HUES6 (cell line): ENCODE measurements around the gene EXOG.

ENCODE experiments used
- H3K27ac ChIP-seq: 2 replicates; pipeline ENCODE4 v1.7.0; 2013; ENCODE audit warnings: low read depth, mild to moderate bottlenecking, low read length, inconsistent platforms
- H3K27me3 ChIP-seq: 2 replicates; pipeline ENCODE4 v1.6.1; 2013; ENCODE audit warnings: low read length; ENCODE audit not compliant: control insufficient read depth, insufficient read depth
- H3K36me3 ChIP-seq: 2 replicates; pipeline ENCODE4 v1.6.1; 2013; ENCODE audit warnings: low read length; ENCODE audit not compliant: control insufficient read depth, insufficient read depth
- H3K4me1 ChIP-seq: 2 replicates; pipeline ENCODE4 v1.6.1; 2013; ENCODE audit warnings: low read length; ENCODE audit not compliant: control insufficient read depth, insufficient read depth
- H3K4me3 ChIP-seq: 2 replicates; pipeline ENCODE4 v1.5.1; 2013; ENCODE audit warnings: low read depth, low read length
- H3K9ac ChIP-seq: one replicate; pipeline ENCODE4 v1.6.1; 2013; ENCODE audit warnings: mild to moderate bottlenecking, low read length
- H3K9me3 ChIP-seq: 2 replicates; pipeline ENCODE4 v1.6.1; 2013; ENCODE audit warnings: low read depth, low read length; ENCODE audit not compliant: control insufficient read depth, insufficient read depth

The EXOG gene

GRCh38 chr3:38549486-38549885 lies 53.3 kb downstream of the EXOG start:
- Histone ChIP-seq H3K9me3 (0 out of 2 replicates have a peak, but pooled peaks cover 5% of the 10 kb centered on the region), H3K4me1 (peaks cover 12% of the 10 kb centered on the region), H3K9ac (no peak overlapping the region), H3K36me3 (peaks cover 5% of the 10 kb centered on the region; the same call in 1 of the 2 replicates), H3K27me3 (no peaks in the 10 kb centered on the region), H3K4me3 (no peak overlapping the region), H3K27ac (no peak overlapping the region)

- Histone ChIP-seq H3K27ac (no peak overlapping the region), H3K9ac (no peak overlapping the region), H3K4me3 (no peak overlapping the region), H3K9me3 (0 out of 2 replicates have a peak, but pooled peaks cover 5% of the 10 kb centered on the region), H3K36me3 (peaks cover 5% of the 10 kb centered on the region; the same call in 1 of the 2 replicates), H3K4me1 (peaks cover 12% of the 10 kb centered on the region), H3K27me3 (no peaks in the 10 kb centered on the region)
Observed at GRCh38 chr3:38549957-38550840, 54.1 kb downstream of the EXOG start.

- Histone ChIP-seq H3K27ac (no peak overlapping the region), H3K9me3 (0 out of 2 replicates have a peak, but pooled peaks cover 5% of the 10 kb centered on the region), H3K27me3 (no peaks in the 10 kb centered on the region), H3K9ac (no peak overlapping the region), H3K36me3 (peaks cover 5% of the 10 kb centered on the region; the same call in 1 of the 2 replicates), H3K4me1 (peaks cover 12% of the 10 kb centered on the region), H3K4me3 (no peak overlapping the region)
Observed at GRCh38 chr3:38551026-38551832, 55.1 kb downstream of the EXOG start.

DNA sequence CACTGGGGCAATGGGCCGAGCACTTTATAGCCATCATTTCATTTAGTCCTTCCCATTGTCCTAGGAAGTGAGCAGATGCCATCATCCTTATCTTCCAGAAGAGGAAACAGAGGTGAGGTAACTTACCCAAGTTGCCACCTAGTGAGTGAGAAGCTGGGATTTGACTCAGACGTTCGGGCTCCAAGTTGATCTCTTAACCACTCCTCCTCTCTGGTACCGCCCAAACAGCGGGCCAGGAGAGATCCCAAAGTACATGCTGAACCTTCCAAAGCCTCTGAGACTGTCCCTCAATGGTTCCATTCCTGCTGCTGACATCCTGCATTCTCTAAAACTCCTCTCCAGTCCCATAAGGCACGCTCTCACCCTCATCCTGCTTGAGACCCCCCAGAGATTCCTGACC lies 56.2 kb downstream of the EXOG start:
- Histone ChIP-seq H3K9ac (no peak overlapping the region), H3K4me3 (no peak overlapping the region), H3K27ac (no peak overlapping the region), H3K36me3 (peaks cover 5% of the 10 kb centered on the region; the same call in 1 of the 2 replicates), H3K27me3 (no peaks in the 10 kb centered on the region), H3K4me1 (peaks cover 12% of the 10 kb centered on the region), H3K9me3 (0 out of 2 replicates have a peak, but pooled peaks cover 5% of the 10 kb centered on the region)

GRCh38 chr3:38553071-38553470 lies 56.9 kb downstream of the EXOG start:
- Histone ChIP-seq H3K4me1 (peaks cover 9% of the 10 kb centered on the region), H3K36me3 (peaks cover 5% of the 10 kb centered on the region; the same call in 1 of the 2 replicates), H3K27me3 (no peaks in the 10 kb centered on the region), H3K9me3 (0 out of 2 replicates have a peak, but pooled peaks cover 5% of the 10 kb centered on the region), H3K27ac (no peak overlapping the region), H3K9ac (no peak overlapping the region), H3K4me3 (no peak overlapping the region)

- Histone ChIP-seq H3K27me3 (no peaks in the 10 kb centered on the region), H3K9ac (no peak overlapping the region), H3K4me3 (no peak overlapping the region), H3K9me3 (0 out of 2 replicates have a peak, but pooled peaks cover 5% of the 10 kb centered on the region), H3K4me1 (no peaks in the 10 kb centered on the region), H3K36me3 (peaks cover 5% of the 10 kb centered on the region; the same call in 1 of the 2 replicates), H3K27ac (no peak overlapping the region)
Observed at GRCh38 chr3:38554127-38554827, 58.1 kb downstream of the EXOG start.

GRCh38 chr3:38555149-38555840 lies 59.2 kb downstream of the EXOG start:
- 0 out of 2 replicates have a peak, but pooled peaks cover 5% of the 10 kb centered on the region for H3K9me3 ChIP-seq
- no peak overlapping the region for H3K27ac ChIP-seq
- no peak overlapping the region for H3K4me3 ChIP-seq
- no peaks in the 10 kb centered on the region for H3K27me3 ChIP-seq
- H3K4me1 ChIP-seq, result no peaks in the 10 kb centered on the region
- H3K36me3 ChIP-seq, result peaks cover 5% of the 10 kb centered on the region; the same call in 1 of the 2 replicates
- H3K9ac ChIP-seq, result no peak overlapping the region

GRCh38 chr3:38555926-38556325 lies 59.8 kb downstream of the EXOG start:
- Histone ChIP-seq H3K27me3 (no peaks in the 10 kb centered on the region), H3K9me3 (0 out of 2 replicates have a peak, but pooled peaks cover 5% of the 10 kb centered on the region), H3K9ac (no peak overlapping the region), H3K36me3 (peaks cover under 1% of the 10 kb centered on the region; the same call in 1 of the 2 replicates), H3K4me3 (no peak overlapping the region), H3K27ac (no peak overlapping the region), H3K4me1 (no peaks in the 10 kb centered on the region)

- Histone ChIP-seq H3K9ac (no peak overlapping the region), H3K36me3 (no peaks in the 10 kb centered on the region), H3K9me3 (0 out of 2 replicates have a peak, but pooled peaks cover 5% of the 10 kb centered on the region), H3K27me3 (no peaks in the 10 kb centered on the region), H3K4me3 (no peak overlapping the region), H3K4me1 (no peaks in the 10 kb centered on the region), H3K27ac (no peak overlapping the region)
Observed at GRCh38 chr3:38556640-38557358, 60.7 kb downstream of the EXOG start.
